ENCODE data around the gene YPEL1. TPM values are rescaled to one million over a fixed set of nuclear protein-coding genes. Genes with fewer than 3 reads are reported as not detected.

The YPEL1 gene
- total RNA-seq, 1 donor from 2014 or later, result 0.26 TPM

DNA sequence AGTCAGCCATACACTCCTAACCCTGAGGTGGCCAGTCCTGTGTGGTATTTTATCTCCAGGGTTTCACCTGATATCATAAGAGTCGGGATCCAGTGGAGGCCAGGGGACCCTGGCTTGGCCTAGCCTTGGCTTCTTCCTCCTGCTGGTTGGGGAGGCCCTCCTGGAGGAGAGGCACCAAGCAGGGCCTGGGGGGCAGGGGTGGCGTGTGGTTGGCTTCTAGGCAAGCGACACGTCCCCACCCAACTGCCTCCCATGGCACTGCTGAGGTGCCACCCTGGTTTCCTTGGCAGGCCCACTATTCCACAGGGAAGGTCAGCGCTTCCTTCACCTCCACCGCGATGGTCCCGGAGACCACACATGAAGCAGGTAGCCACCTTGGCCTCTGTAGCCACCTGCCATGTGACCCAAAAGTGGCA, 49.4 kb downstream of the YPEL1 start:
- TF ChIP-seq, protein P1, sequence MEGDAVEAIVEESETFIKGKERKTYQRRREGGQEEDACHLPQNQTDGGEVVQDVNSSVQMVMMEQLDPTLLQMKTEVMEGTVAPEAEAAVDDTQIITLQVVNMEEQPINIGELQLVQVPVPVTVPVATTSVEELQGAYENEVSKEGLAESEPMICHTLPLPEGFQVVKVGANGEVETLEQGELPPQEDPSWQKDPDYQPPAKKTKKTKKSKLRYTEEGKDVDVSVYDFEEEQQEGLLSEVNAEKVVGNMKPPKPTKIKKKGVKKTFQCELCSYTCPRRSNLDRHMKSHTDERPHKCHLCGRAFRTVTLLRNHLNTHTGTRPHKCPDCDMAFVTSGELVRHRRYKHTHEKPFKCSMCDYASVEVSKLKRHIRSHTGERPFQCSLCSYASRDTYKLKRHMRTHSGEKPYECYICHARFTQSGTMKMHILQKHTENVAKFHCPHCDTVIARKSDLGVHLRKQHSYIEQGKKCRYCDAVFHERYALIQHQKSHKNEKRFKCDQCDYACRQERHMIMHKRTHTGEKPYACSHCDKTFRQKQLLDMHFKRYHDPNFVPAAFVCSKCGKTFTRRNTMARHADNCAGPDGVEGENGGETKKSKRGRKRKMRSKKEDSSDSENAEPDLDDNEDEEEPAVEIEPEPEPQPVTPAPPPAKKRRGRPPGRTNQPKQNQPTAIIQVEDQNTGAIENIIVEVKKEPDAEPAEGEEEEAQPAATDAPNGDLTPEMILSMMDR (IDR thresholded peaks at IDR 0.05; ENCODE audit: insufficient read depth, low read length, severe bottlenecking), result no peak
- no peak for DNase-seq (ENCODE audit: low read depth)
- H3K4me3 ChIP-seq (ENCODE audit: low read depth, low read length), result no peak overlapping the region
- H3K36me3 ChIP-seq (ENCODE audit: control insufficient read depth, insufficient read depth, low read length), result peaks cover 36% of the 10 kb centered on the region
- no peaks in the 10 kb centered on the region for H3K27me3 ChIP-seq (ENCODE audit: control insufficient read depth, insufficient read depth, low read length)
- FAIRE-seq, result no peak

- Histone ChIP-seq H3K36me3 (ENCODE audit: control insufficient read depth, insufficient read depth, low read length) (peaks cover 38% of the 10 kb centered on the region), H3K27me3 (ENCODE audit: control insufficient read depth, insufficient read depth, low read length) (no peaks in the 10 kb centered on the region), H3K4me3 (ENCODE audit: low read depth, low read length) (no peak overlapping the region)
- FAIRE-seq, result no peak
- TF ChIP-seq, protein P1 (IDR thresholded peaks at IDR 0.05; ENCODE audit: insufficient read depth, low read length, severe bottlenecking), result no peak
- DNase-seq (ENCODE audit: low read depth), result no peak
Observed at GRCh38 chr22:21685164-21685513, 50.5 kb downstream of the YPEL1 start.

GRCh38 chr22:21684492-21685163, 51.0 kb downstream of the YPEL1 start:
- no peak for DNase-seq (ENCODE audit: low read depth)
- peaks cover 38% of the 10 kb centered on the region for H3K36me3 ChIP-seq (ENCODE audit: control insufficient read depth, insufficient read depth, low read length)
- no peaks in the 10 kb centered on the region for H3K27me3 ChIP-seq (ENCODE audit: control insufficient read depth, insufficient read depth, low read length)
- no peak for FAIRE-seq
- no peak overlapping the region for H3K4me3 ChIP-seq (ENCODE audit: low read depth, low read length)
- TF ChIP-seq, protein P1 (IDR thresholded peaks at IDR 0.05; ENCODE audit: insufficient read depth, low read length, severe bottlenecking), result no peak

GRCh38 chr22:21683401-21683811, 52.2 kb downstream of the YPEL1 start:
- no peak for FAIRE-seq
- H3K27me3 ChIP-seq (ENCODE audit: control insufficient read depth, insufficient read depth, low read length), result no peaks in the 10 kb centered on the region
- peaks cover 32% of the 10 kb centered on the region for H3K36me3 ChIP-seq (ENCODE audit: control insufficient read depth, insufficient read depth, low read length)
- H3K4me3 ChIP-seq (ENCODE audit: low read depth, low read length), result no peak overlapping the region
- DNase-seq (ENCODE audit: low read depth), result no peak
- TF ChIP-seq, protein P1 (IDR thresholded peaks at IDR 0.05; ENCODE audit: insufficient read depth, low read length, severe bottlenecking), result no peak

GRCh38 chr22:21682385-21683175, 53.0 kb downstream of the YPEL1 start:
- H3K27me3 ChIP-seq (ENCODE audit: control insufficient read depth, insufficient read depth, low read length), result no peaks in the 10 kb centered on the region
- TF ChIP-seq, protein P1 (IDR thresholded peaks at IDR 0.05; ENCODE audit: insufficient read depth, low read length, severe bottlenecking), result no peak
- DNase-seq (ENCODE audit: low read depth) (no peak), FAIRE-seq (no peak)
- peaks cover 28% of the 10 kb centered on the region for H3K36me3 ChIP-seq (ENCODE audit: control insufficient read depth, insufficient read depth, low read length)
- H3K4me3 ChIP-seq (ENCODE audit: low read depth, low read length), result no peak overlapping the region

Data from bronchial epithelial cell (primary cell).